GM06990 (cell line): ENCODE results near the gene CNRIP1.
A peak's percentile ranks its signal among the peaks of the same experiment; 100 is the strongest.

Experiments used
- DNase-seq: peaks from one replicate; pipeline ENCODE4 v3.0.0-alpha.2; 2011; ENCODE audit not compliant: insufficient read length; ENCODE audit errors: extremely low read depth
- H3K27me3 ChIP-seq: replicated peaks from 2 replicates; pipeline ENCODE4 v1.6.0; 2011; ENCODE audit warnings: low read length; ENCODE audit not compliant: control insufficient read depth, insufficient read depth
- H3K36me3 ChIP-seq: 2 replicates; pipeline ENCODE4 v1.5.1; 2011; ENCODE audit warnings: low read length; ENCODE audit not compliant: control insufficient read depth, insufficient read depth
- H3K4me3 ChIP-seq: replicated peaks from 2 replicates; pipeline ENCODE4 v1.5.1; 2011; ENCODE audit warnings: low read depth, mild to moderate bottlenecking, control low read depth, low read length
- CTCF ChIP-seq: IDR thresholded peaks from 2 replicates; pipeline ENCODE4 v1.5.1; 2011; ENCODE audit warnings: low read length, control low read depth, mild to moderate bottlenecking, inconsistent platforms; ENCODE audit not compliant: insufficient read depth, poor library complexity, severe bottlenecking

The CNRIP1 gene

DNA sequence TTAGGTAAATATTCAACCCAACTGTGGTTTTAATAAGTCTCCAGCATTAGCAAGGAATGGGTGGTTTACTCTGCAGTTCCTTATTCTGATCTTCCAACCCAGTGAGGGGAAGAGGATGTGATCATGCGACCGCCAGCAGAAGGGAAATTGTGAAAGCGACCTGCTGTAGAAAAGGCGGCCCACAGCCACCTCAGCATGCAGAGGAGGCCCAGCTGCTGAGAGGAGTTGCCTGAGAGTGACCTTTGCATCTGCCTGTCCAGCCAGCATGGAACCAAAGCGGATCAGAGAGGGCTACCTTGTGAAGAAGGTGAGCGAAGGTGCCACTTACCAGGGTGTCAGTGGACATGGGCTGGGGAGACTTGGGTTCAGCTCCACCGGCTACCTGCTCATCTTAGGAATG lies 45.3 kb upstream of the CNRIP1 start, which contains the start of gene PLEK:
PLEK (plus strand) TSS at position 196 of the 400 bp plus-strand sequence; CDS start at position 266, 70 bp downstream.
- H3K4me3 ChIP-seq = peak within 1 kb of the TSS; percentile 81
- H3K27me3 ChIP-seq = no peaks in the 10 kb centered on the region
- peak; percentile 73 for DNase-seq
- TF ChIP-seq CTCF = no peak
- no peaks in the 10 kb centered on the region; the same call in 1 of the 2 replicates for H3K36me3 ChIP-seq

- DNase-seq = no peak
- no peak for TF ChIP-seq CTCF
- no peak overlapping the region for H3K4me3 ChIP-seq
- no peaks in the 10 kb centered on the region; the same call in 1 of the 2 replicates for H3K36me3 ChIP-seq
- H3K27me3 ChIP-seq = no peaks in the 10 kb centered on the region
Measured at GRCh38 chr2:68363721-68364120, 44.0 kb upstream of the CNRIP1 start.

GRCh38 chr2:68362749-68363148 lies 43.0 kb upstream of the CNRIP1 start:
- no peak for TF ChIP-seq CTCF
- no peak for DNase-seq
- H3K4me3 ChIP-seq = no peak overlapping the region
- H3K36me3 ChIP-seq = no peaks in the 10 kb centered on the region; the same call in 1 of the 2 replicates
- no peaks in the 10 kb centered on the region for H3K27me3 ChIP-seq

- DNase-seq = peak; percentile 81
- no peaks in the 10 kb centered on the region for H3K27me3 ChIP-seq
- no peaks in the 10 kb centered on the region; the same call in 1 of the 2 replicates for H3K36me3 ChIP-seq
- peak; percentile 79 for TF ChIP-seq CTCF
- peak overlapping the region; percentile 36 for H3K4me3 ChIP-seq
Measured at GRCh38 chr2:68362069-68362468, 42.3 kb upstream of the CNRIP1 start.

GRCh38 chr2:68359889-68360288 lies 40.1 kb upstream of the CNRIP1 start:
- no peak for DNase-seq
- no peaks in the 10 kb centered on the region for H3K27me3 ChIP-seq
- H3K4me3 ChIP-seq = no peak overlapping the region
- peak; percentile 44 for TF ChIP-seq CTCF
- H3K36me3 ChIP-seq = no peaks in the 10 kb centered on the region
